Astrocyte (in vitro differentiated cells and primary cell): ENCODE measurements around the gene HSF2. TPM values are rescaled to one million over a fixed set of nuclear protein-coding genes. Genes with fewer than 3 reads are reported as not detected.

ENCODE experiments used
- DNase-seq: peaks from one replicate; pipeline ENCODE4 v3.0.0-alpha.2; 2010; ENCODE audit warnings: low read depth
- FAIRE-seq: peaks from 2 replicates; lab custom pipeline; 2011; peaks lifted over from hg19 to GRCh38; lab: Jason Lieb, UNC
- H2AFZ ChIP-seq: 2 replicates; pipeline ENCODE4 v1.6.0; 2012; ENCODE audit warnings: low read depth, low read length, inconsistent platforms
- H3K27ac ChIP-seq: 2 replicates; pipeline ENCODE4 v1.5.1; 2011; ENCODE audit warnings: low read depth, low read length, inconsistent platforms
- H3K27me3 ChIP-seq: 2 replicates; pipeline ENCODE4 v1.6.0; 2011; ENCODE audit warnings: low read length, inconsistent platforms; ENCODE audit not compliant: insufficient read depth
- H3K36me3 ChIP-seq: 2 replicates; pipeline ENCODE4 v1.5.1; 2011; ENCODE audit warnings: low read length, inconsistent platforms; ENCODE audit not compliant: insufficient read depth
- H3K4me1 ChIP-seq: 2 replicates; pipeline ENCODE4 v1.5.1; 2011; ENCODE audit warnings: low read length, inconsistent platforms; ENCODE audit not compliant: insufficient read depth
- H3K4me2 ChIP-seq: 2 replicates; pipeline ENCODE4 v1.6.0; 2012; ENCODE audit warnings: low read length, inconsistent platforms
- H3K4me3 ChIP-seq: 2 replicates; pipeline ENCODE4 v1.5.1; 2011; ENCODE audit warnings: low read depth, mild to moderate bottlenecking, low read length, inconsistent platforms; ENCODE audit not compliant: insufficient read depth
- H3K79me2 ChIP-seq: 2 replicates; pipeline ENCODE4 v1.6.0; 2012; ENCODE audit warnings: mild to moderate bottlenecking, low read length, inconsistent platforms; ENCODE audit not compliant: insufficient read depth
- H3K9ac ChIP-seq: 2 replicates; pipeline ENCODE4 v1.6.0; 2012; ENCODE audit warnings: mild to moderate bottlenecking, low read length, inconsistent platforms
- H3K9me3 ChIP-seq: 2 replicates; pipeline ENCODE4 v1.5.1; 2012; ENCODE audit warnings: low read depth, mild to moderate bottlenecking, low read length, inconsistent platforms; ENCODE audit not compliant: insufficient read depth
- H4K20me1 ChIP-seq: 2 replicates; pipeline ENCODE4 v1.6.0; 2012; ENCODE audit warnings: low read length, inconsistent platforms; ENCODE audit not compliant: insufficient read depth
- H3K27ac Mint-ChIP-seq: one replicate; pipeline ENCODE4 v1.8.0; 2021; ENCODE audit warnings: mild to moderate bottlenecking, mixed read lengths; ENCODE audit not compliant: unreplicated experiment
- H3K27me3 Mint-ChIP-seq: one replicate; pipeline ENCODE4 v1.8.0; 2021; ENCODE audit warnings: low read depth, mixed read lengths; ENCODE audit not compliant: unreplicated experiment
- H3K36me3 Mint-ChIP-seq: one replicate; pipeline ENCODE4 v1.8.0; 2021; ENCODE audit warnings: low read depth, mixed read lengths; ENCODE audit not compliant: unreplicated experiment
- H3K4me1 Mint-ChIP-seq: one replicate; pipeline ENCODE4 v1.8.0; 2021; ENCODE audit warnings: low read depth, mixed read lengths; ENCODE audit not compliant: unreplicated experiment
- H3K4me3 Mint-ChIP-seq: one replicate; pipeline ENCODE4 v1.8.0; 2021; ENCODE audit warnings: mild to moderate bottlenecking, moderate library complexity, mixed read lengths; ENCODE audit not compliant: unreplicated experiment
- H3K9me3 Mint-ChIP-seq: one replicate; pipeline ENCODE4 v1.8.0; 2021; ENCODE audit warnings: mild to moderate bottlenecking, mixed read lengths; ENCODE audit not compliant: unreplicated experiment
- CTCF ChIP-seq: IDR thresholded peaks from 2 replicates; pipeline ENCODE4 v1.5.1; 2011; ENCODE audit warnings: low read depth, mild to moderate bottlenecking, inconsistent platforms, low read length, moderate library complexity; ENCODE audit not compliant: insufficient read depth
- EZH2 ChIP-seq: IDR thresholded peaks from 2 replicates; pipeline ENCODE4 v1.6.1; 2012; ENCODE audit warnings: mild to moderate bottlenecking, low read length, inconsistent platforms; ENCODE audit not compliant: insufficient read depth
- total RNA-seq: library from RNA; stranded (reverse); gene quantifications from 2 replicates; pipeline ENCODE4 v1.2.1, GENCODE V29; 2021

HSF2 gene
- total RNA-seq, 1 donor from 2014 or later: 9.2 TPM

DNA sequence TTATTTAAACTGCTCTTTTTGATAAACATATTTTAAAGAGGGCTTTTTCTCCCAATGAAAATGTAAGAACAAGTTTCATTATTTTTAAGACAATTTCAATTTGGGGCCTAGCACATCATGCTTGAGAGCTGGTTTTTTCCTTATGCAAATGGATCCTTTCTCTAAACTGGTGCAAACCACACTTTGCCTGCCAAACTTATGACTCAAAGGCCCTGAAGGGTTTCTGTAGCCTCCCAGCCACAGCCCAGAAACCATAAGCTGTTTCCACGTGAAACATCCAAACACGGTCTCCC is 451 bp upstream of the HSF2 start:
- peak; percentile 62 for FAIRE-seq
- Mint-ChIP-seq H3K9me3 (no peaks in the 10 kb centered on the region), H3K27ac (peak overlapping the region; percentile 77), H3K36me3 (no peaks in the 10 kb centered on the region), H3K4me3 (peak overlapping the region; percentile 80), H3K27me3 (no peaks in the 10 kb centered on the region), H3K4me1 (peaks cover 3% of the 10 kb centered on the region)
- no peak overlapping the region for H3K4me3 ChIP-seq
- peaks cover 26% of the 10 kb centered on the region for H4K20me1 ChIP-seq
- H3K4me2 ChIP-seq: peak overlapping the region; percentile 72
- H3K9ac ChIP-seq: peak overlapping the region; percentile 32
- H3K4me1 ChIP-seq: peaks cover 15% of the 10 kb centered on the region
- no peak for TF ChIP-seq CTCF
- TF ChIP-seq EZH2: no peak
- H3K36me3 ChIP-seq: no peaks in the 10 kb centered on the region
- no peak for DNase-seq
- peaks cover 45% of the 10 kb centered on the region for H3K79me2 ChIP-seq
- H3K27me3 ChIP-seq: no peaks in the 10 kb centered on the region
- H3K9me3 ChIP-seq: no peaks in the 10 kb centered on the region
- no peak overlapping the region for H2AFZ ChIP-seq
- H3K27ac ChIP-seq: peak overlapping the region; percentile 43

GRCh38 chr6:122400121-122400450 is 634 bp downstream of the HSF2 start:
- no peak for FAIRE-seq
- H2AFZ ChIP-seq: peak overlapping the region; percentile 99
- H3K27ac Mint-ChIP-seq: peak overlapping the region; percentile 93
- no peaks in the 10 kb centered on the region for H3K9me3 ChIP-seq
- peak; percentile 1 for DNase-seq
- H3K27me3 Mint-ChIP-seq: no peaks in the 10 kb centered on the region
- H3K36me3 Mint-ChIP-seq: no peaks in the 10 kb centered on the region
- H3K4me2 ChIP-seq: peak overlapping the region; percentile 83
- no peaks in the 10 kb centered on the region for H3K27me3 ChIP-seq
- peak overlapping the region; percentile 100 for H3K9ac ChIP-seq
- H3K36me3 ChIP-seq: no peaks in the 10 kb centered on the region
- peaks cover 30% of the 10 kb centered on the region for H4K20me1 ChIP-seq
- H3K4me1 ChIP-seq: peaks cover 15% of the 10 kb centered on the region
- peaks cover 56% of the 10 kb centered on the region for H3K79me2 ChIP-seq
- peak overlapping the region; percentile 99 for H3K4me3 Mint-ChIP-seq
- H3K9me3 Mint-ChIP-seq: no peaks in the 10 kb centered on the region
- TF ChIP-seq EZH2 (no peak), CTCF (no peak)
- peaks cover 3% of the 10 kb centered on the region for H3K4me1 Mint-ChIP-seq
- H3K4me3 ChIP-seq: peak overlapping the region; percentile 99
- H3K27ac ChIP-seq: peak overlapping the region; percentile 96

- Histone ChIP-seq H2AFZ (no peak overlapping the region), H3K27ac (peak overlapping the region; percentile 96), H3K9me3 (no peaks in the 10 kb centered on the region), H3K4me1 (peaks cover 15% of the 10 kb centered on the region), H3K36me3 (no peaks in the 10 kb centered on the region), H3K4me2 (peak overlapping the region; percentile 83), H4K20me1 (peaks cover 35% of the 10 kb centered on the region), H3K9ac (peak overlapping the region; percentile 100), H3K27me3 (no peaks in the 10 kb centered on the region), H3K79me2 (peaks cover 61% of the 10 kb centered on the region), H3K4me3 (peak overlapping the region; percentile 99)
- FAIRE-seq (peak; percentile 5), DNase-seq (no peak)
- Mint-ChIP-seq H3K9me3 (no peaks in the 10 kb centered on the region), H3K4me1 (peaks cover 3% of the 10 kb centered on the region), H3K4me3 (peak overlapping the region; percentile 99), H3K27ac (peak overlapping the region; percentile 93), H3K27me3 (no peaks in the 10 kb centered on the region), H3K36me3 (no peaks in the 10 kb centered on the region)
- TF ChIP-seq EZH2: no peak
- TF ChIP-seq CTCF: no peak
These were observed 1.1 kb downstream of the HSF2 start for GRCh38 chr6:122400462-122401089.
